ENCODE data around the gene TMEM164. TPM values are rescaled to one million over a fixed set of nuclear protein-coding genes. Genes with fewer than 3 reads are reported as not detected.

TMEM164 gene
- total RNA-seq, 4 donors from 2014 or later = 29.3 to 64.7 (median 44.6) TPM

- TF ChIP-seq CTCF (IDR thresholded peaks at IDR 0.05; ENCODE audit: low read depth) = no peak
Measured at GRCh38 chrX:110161361-110161686, 158.4 kb downstream of the TMEM164 start.

- no peak for TF ChIP-seq CTCF (IDR thresholded peaks at IDR 0.05; ENCODE audit: low read depth)
Measured at GRCh38 chrX:110162131-110162530, 159.2 kb downstream of the TMEM164 start.

DNA sequence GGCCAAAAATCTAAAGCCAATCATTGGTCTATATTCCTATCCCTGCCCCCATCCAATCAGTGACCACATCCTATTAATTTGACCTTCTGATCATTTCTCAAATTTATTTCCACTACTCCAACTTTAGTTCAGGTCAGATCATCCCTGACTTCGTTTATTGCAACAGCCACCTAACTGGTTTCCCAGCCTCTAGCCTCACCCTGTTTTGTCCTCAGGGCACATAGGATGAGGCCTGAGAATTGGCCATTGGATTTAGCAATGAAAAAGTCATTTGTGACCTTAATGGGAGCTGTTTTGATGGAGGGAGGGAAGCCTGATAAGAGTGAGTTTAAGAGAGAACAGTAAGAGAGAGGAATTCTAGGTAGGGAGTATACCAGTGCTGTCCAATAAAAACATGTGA is 160.0 kb downstream of the TMEM164 start:
- TF ChIP-seq CTCF (IDR thresholded peaks at IDR 0.05; ENCODE audit: low read depth) = no peak

- no peak for TF ChIP-seq CTCF (IDR thresholded peaks at IDR 0.05; ENCODE audit: low read depth)
Measured at GRCh38 chrX:110163488-110163887, 160.6 kb downstream of the TMEM164 start.

- no peak for TF ChIP-seq CTCF (IDR thresholded peaks at IDR 0.05; ENCODE audit: low read depth)
Measured at GRCh38 chrX:110167952-110168451, 165.1 kb downstream of the TMEM164 start.

GRCh38 chrX:110168585-110168984 is 165.7 kb downstream of the TMEM164 start:
- no peak for TF ChIP-seq CTCF (IDR thresholded peaks at IDR 0.05; ENCODE audit: low read depth)

- no peak for TF ChIP-seq CTCF (IDR thresholded peaks at IDR 0.05; ENCODE audit: low read depth)
Measured at GRCh38 chrX:110170029-110170428, 167.1 kb downstream of the TMEM164 start.

All from subcutaneous adipose tissue (tissue), 4 donors.